HG02642 (cell line): Measurements from ENCODE around the gene MYO5B.

Source experiments
- ATAC-seq: cut with Tn5 transposase; IDR thresholded peaks from one replicate; pipeline ENCODE4 v1.9.1; 2021; ENCODE audit warnings: mild to moderate bottlenecking; ENCODE audit not compliant: unreplicated experiment, poor library complexity

The MYO5B gene

GRCh38 chr18:49865401-49865800 lies 329.5 kb downstream of the MYO5B start:
- no peak for ATAC-seq

GRCh38 chr18:49863769-49864621 lies 331.0 kb downstream of the MYO5B start:
- ATAC-seq: no peak

DNA sequence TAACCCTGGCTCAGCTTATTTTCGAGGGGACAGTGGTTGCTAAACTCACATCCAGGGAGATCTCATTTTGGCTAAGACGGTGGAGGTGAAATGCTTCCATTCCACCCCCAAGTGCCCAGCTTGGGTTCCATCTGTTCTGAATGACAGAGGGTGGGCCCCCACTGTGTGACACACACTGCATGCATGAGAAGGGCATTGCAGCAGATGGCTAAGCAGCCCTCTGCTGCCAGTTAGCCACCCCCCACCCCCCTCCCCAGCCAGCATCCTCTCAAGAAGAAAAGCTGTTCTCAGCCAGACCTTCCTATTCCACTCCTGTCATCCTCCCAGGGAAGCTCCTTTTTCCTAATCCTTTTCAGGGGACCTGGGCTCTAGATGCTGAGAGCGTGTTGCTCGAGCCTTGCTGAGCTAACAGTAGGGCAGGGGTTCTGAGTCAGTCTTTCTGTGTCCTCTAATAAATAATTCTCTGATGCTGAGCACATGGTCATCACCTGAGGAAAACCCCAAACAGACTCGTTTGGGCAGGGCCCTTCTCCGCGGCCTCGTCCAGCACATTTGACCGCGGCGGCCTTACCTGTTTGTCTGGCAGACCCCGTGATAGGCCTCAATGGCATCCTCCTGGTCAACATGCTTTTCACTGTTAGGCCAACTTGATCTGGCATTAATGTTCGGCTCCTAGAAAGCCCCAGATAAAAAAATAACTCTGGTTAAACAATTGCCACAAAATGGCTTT lies 332.1 kb downstream of the MYO5B start:
- ATAC-seq: no peak

- no peak for ATAC-seq
Observed at GRCh38 chr18:49861659-49862058, 333.3 kb downstream of the MYO5B start.

- ATAC-seq: no peak
Observed at GRCh38 chr18:49859725-49860124, 335.2 kb downstream of the MYO5B start.

DNA sequence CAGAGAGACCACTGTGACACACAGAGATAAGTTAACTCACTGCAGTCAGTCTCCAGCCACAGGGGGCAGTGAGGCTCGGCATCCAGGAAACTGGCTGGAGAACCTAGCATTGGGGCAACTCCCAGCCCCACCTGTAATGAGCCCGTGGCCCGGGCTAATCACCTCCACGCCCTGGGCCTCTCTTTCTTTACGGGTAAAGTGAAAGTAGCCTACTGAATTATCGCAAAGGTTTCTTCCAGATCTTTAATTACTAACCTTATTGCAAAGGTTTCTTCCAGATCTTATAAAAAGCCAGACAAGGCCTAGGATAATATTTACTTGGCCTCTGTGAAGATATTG lies 336.0 kb downstream of the MYO5B start:
- ATAC-seq: no peak

DNA sequence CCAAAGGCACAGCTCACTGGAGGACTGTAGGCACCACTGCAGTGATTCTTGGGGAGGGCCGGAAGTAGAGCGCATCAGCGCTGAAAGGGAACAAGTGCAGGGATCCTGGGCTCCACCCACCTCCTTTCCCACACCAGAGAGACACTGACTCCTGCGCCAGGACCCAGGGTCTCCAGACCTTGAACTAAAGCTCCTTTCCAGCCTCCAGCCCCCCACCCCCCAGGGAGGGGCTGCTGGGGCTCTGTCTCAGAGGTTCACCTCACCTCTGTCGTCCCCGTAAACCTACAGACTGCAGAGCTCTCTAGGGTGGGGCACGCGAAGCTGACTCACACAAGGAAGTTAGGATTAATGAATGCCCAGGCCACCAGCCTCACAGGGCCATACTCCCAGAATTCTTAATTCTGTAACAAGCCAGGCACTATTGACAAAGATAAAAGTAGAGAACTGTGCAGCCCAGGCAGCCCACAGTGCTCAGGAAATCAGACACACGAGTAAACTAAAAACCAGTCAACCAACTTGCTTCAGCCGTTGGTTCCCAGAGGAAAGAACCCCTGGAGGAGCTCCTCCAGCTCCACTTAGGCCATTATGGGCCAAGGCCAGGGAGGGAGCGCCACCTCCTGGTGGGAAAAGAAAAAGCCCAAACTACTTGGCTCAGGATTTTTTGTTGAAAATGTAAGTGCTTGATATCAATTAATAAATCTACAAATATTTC lies 336.5 kb downstream of the MYO5B start:
- no peak for ATAC-seq

GRCh38 chr18:49857708-49858107 lies 337.2 kb downstream of the MYO5B start:
- ATAC-seq: no peak

GRCh38 chr18:49856496-49856895 lies 338.5 kb downstream of the MYO5B start:
- no peak for ATAC-seq

- ATAC-seq: no peak
Observed at GRCh38 chr18:49855711-49856415, 339.1 kb downstream of the MYO5B start.

- no peak for ATAC-seq
Observed at GRCh38 chr18:49854681-49855080, 340.3 kb downstream of the MYO5B start.

DNA sequence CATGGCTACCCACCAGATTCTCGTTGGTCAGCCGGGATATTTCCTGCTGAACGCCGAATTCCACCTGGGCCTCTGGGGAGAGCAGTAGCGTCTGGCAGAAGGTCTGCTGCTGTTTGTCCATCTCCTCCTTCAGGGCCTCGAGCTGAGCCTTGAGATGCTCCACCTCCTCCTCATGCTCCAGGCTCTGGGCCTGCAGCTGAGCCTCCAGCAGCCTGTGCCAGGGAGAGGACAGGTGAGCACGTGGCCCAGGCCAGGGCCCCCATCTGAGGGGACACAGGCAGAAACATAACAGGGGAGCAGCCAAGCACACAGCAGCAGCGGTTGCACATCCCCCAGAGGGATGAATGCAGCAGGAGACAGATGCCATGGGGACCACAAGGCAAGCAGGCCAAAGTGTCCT lies 341.5 kb downstream of the MYO5B start:
- no peak for ATAC-seq

- ATAC-seq: no peak
Observed at GRCh38 chr18:49853011-49853410, 341.9 kb downstream of the MYO5B start.

DNA sequence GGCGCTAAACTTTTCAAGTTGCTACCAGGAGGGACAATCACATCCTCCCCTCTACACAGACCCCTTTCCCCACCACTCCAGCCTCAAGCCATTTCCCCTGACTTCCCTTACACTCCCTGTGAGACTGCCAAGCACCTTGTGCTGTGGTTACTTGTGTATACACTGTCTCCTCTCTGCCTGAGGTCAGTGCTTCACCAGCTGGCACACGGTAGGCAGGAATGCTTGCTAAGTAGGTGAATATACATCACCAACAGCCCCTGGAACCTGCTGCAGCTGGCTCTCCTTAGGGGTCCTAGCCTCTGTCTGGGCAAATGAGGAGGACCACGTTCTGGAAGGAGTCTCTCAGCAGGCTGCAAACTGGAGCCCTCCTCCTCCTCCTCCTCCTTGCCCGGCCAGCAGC lies 343.3 kb downstream of the MYO5B start:
- no peak for ATAC-seq

DNA sequence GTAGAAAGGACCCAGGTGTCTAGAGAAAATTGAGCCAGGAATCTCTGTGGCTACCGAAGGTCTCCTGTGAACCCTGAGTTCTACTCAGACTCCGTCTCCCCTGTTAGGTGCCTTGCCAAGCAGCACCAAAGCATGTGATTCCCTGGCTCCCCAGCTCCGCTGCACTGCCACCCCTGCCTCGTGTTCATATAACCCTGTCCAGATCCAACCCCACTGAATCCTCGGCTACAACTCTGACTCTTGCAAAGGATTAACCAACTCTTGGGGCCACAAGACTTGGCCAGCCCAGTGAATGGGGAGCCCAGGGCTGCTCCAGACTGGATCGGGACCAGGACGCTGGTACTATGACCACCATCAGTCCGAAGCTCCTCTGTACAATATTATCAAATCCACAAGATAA lies 344.3 kb downstream of the MYO5B start:
- no peak for ATAC-seq

DNA sequence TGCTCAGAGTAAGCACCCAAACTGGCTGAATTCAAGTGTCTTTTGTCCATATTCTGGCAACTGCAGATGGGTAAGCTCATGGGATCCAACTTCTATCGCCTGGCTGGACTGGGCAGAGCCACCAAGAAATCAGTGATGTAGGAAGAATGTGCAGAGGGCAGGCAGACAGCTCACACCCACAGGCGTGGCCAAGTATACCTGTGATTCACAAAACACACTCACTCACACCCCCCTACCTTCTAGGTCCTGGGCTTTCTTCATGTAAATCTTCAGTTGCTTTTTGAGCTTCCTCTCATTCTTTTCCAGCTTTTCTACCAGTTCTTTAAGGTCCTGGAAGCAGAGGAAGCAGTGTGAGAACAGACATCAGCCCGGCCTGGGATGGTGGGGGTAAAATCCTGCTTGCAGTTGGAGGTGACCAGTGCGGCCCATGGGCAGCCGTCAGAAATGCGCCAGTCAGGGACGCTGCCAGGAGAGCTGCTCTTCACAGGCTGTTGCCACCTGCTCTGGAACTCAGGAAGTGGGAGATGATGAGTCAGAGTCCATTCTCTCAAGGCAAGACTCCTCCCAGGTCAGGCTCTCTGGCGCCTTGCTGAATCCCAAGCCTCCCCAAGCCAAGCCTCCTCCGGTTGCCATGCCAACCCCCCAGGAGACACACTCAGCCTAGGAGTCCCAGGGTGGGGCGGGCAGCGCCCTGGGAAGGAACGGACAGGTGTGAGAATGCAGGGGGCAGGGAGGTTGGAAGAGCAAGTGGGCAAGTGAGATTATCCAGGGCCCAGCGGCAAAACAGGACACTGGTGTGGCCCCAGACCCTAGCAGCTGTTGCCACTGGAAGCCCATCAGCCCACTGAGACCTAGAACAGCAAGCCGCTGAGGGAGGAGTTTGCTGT lies 345.4 kb downstream of the MYO5B start:
- ATAC-seq: no peak

- no peak for ATAC-seq
Observed at GRCh38 chr18:49848115-49848514, 346.8 kb downstream of the MYO5B start.

DNA sequence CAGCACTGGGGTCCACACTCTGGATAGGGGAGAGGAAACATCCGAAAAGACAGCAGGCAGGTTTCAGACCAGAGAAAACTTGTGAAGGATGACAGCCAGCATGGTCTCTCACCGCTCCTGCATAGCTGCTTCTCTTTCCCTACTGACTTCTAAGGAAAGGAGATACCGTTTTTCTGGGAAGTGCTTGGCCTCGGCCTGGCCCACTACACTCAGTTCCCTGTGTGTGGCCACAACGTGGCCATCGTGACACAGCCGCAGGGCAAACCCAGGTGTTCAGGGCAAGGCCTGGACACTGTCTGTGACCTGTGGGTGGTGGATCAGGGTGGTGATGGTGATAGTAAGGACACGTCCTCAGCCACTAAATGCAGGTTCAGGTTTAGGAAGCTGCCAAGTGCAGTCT lies 347.4 kb downstream of the MYO5B start:
- no peak for ATAC-seq

GRCh38 chr18:49846718-49847470 lies 348.1 kb downstream of the MYO5B start:
- no peak for ATAC-seq
